ENCODE data around the gene ANKMY2.
"Not testable (repeated sequence)": the region's sequence is repeated elsewhere in the genome, so short reads cannot be mapped to it uniquely, and the experiment has no call there.

The ANKMY2 gene

DNA sequence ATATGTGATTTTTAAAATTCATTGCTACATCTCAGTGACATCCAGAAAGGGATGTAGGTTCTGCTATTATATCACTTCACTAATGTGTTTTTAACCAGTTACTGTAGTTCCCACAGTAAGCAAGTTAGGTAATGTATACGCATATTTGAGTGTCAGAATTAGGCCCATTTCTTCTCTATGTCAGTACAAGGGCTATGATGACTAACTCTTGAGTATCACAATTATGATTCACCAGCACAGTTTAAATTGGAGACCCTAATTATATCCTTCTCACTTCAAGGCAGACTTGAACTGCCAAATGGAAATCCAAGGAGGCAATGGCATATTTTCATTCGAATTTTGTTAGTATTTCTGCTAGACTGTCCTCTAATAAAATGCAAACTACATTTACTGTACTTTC, 24.0 kb upstream of the ANKMY2 start:
- TF ChIP-seq, protein P1, sequence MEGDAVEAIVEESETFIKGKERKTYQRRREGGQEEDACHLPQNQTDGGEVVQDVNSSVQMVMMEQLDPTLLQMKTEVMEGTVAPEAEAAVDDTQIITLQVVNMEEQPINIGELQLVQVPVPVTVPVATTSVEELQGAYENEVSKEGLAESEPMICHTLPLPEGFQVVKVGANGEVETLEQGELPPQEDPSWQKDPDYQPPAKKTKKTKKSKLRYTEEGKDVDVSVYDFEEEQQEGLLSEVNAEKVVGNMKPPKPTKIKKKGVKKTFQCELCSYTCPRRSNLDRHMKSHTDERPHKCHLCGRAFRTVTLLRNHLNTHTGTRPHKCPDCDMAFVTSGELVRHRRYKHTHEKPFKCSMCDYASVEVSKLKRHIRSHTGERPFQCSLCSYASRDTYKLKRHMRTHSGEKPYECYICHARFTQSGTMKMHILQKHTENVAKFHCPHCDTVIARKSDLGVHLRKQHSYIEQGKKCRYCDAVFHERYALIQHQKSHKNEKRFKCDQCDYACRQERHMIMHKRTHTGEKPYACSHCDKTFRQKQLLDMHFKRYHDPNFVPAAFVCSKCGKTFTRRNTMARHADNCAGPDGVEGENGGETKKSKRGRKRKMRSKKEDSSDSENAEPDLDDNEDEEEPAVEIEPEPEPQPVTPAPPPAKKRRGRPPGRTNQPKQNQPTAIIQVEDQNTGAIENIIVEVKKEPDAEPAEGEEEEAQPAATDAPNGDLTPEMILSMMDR (IDR thresholded peaks at IDR 0.05; ENCODE audit: low read length, missing control alignments) = no peak
- peak; percentile 47 for DNase-seq (ENCODE audit: low read depth)
- no peak overlapping the region for H3K4me3 ChIP-seq (replicated peaks; ENCODE audit: low read depth, low read length)

DNA sequence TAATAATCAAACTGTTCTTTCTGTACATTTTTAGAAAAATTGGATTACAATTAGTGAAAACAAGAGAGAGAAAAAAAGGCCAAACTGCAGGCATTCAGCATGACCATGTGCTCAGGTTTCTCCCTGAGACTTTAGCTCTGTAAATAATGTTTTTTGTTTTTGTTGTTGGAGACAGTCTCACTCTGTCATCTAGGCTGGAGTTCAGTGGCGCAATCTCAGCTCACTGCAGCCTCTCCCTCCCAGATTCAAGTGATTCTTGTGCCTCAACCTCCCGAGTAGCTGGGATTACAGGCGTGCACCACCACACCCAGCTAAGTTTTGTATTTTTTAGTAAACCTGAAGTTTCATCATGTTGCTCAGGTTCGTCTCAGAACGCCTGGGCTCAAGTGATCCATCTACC, 23.4 kb upstream of the ANKMY2 start:
- H3K4me3 ChIP-seq (replicated peaks; ENCODE audit: low read depth, low read length) = no peak overlapping the region
- TF ChIP-seq, protein P1 (IDR thresholded peaks at IDR 0.05; ENCODE audit: low read length, missing control alignments) = no peak
- DNase-seq (ENCODE audit: low read depth) = peak; percentile 69

DNA sequence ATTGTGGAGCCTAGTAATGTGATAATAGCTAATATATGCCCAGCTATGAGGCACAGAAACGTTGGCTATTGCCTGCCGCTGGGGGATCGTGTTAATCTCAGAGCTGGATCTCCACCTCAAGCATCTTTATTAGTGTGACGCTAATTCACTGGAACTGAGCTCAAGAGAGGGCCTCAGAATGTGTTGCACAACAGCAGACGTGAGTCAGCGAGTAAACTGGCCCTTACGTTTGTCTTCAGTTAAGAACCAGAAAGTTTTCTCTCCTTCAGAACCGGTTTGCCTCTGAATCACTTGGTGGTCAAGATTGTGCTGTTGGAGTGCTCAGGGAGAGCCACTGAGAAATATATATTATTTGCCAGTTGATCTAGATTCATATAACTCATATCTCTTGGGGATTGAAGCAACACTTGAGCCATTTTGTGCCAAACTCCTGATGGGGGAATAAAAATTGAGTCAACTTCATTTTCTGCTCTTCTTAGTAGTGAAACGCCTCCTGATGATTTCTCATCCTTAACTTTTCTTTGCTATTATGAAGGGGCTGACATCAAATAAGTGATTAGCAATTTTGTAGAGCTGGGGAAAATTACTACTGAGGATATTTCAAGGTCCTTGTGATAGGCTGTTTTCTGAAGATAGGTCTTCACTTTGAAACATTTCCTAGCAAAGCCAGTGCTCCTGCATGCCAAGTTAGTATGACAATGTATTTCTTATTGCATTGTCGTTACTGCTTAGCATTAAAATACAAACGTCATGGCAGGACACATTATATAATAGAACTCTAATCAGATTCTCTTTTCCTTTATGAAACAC, 22.7 kb upstream of the ANKMY2 start:
- TF ChIP-seq, protein P1 (IDR thresholded peaks at IDR 0.05; ENCODE audit: low read length, missing control alignments) = peak; percentile 29
- DNase-seq (ENCODE audit: low read depth) = peak; percentile 100
- H3K4me3 ChIP-seq (replicated peaks; ENCODE audit: low read depth, low read length) = no peak overlapping the region

DNA sequence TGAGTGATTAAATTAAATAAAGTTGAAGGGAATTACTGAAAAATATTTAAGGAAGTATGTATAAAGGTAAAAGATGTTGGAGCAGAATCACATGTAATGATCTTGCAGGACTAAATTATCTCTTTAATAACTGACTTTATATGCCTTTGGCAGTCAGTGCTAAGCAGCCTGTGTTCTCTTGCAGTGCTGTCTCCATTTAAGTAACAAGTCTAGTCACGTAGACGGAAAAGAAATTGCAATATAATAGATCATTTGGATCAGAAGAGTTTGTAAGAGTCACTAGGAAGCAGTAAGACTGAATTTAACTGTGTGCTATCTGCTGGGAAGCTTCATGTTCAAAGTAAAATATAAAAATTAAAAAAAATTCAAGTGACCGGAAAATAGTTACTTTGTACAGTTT, 21.8 kb upstream of the ANKMY2 start:
- no peak overlapping the region for H3K4me3 ChIP-seq (replicated peaks; ENCODE audit: low read depth, low read length)
- DNase-seq (ENCODE audit: low read depth) = no peak
- TF ChIP-seq, protein P1 (IDR thresholded peaks at IDR 0.05; ENCODE audit: low read length, missing control alignments) = no peak

DNA sequence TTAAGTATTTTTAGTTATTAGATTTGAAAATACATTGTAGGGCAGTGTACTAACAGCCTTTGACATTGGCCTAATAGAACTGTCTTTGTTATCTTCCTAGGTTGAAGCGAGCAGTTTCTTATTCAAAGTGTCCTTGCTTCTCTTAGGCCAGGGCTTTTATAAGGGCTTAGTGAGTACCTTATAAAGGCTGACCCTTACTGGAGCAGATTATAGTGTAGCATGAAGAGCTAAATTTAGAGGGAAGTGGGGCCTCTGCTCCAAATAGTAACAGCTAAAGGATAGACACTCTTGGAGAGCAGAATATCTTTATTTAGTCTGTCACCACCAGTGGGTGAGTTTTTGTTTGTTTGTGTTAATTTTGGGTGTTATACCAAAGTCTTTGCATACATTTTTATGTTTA, 16.4 kb upstream of the ANKMY2 start:
- TF ChIP-seq, protein P1 (IDR thresholded peaks at IDR 0.05; ENCODE audit: low read length, missing control alignments) = no peak
- DNase-seq (ENCODE audit: low read depth) = no peak

DNA sequence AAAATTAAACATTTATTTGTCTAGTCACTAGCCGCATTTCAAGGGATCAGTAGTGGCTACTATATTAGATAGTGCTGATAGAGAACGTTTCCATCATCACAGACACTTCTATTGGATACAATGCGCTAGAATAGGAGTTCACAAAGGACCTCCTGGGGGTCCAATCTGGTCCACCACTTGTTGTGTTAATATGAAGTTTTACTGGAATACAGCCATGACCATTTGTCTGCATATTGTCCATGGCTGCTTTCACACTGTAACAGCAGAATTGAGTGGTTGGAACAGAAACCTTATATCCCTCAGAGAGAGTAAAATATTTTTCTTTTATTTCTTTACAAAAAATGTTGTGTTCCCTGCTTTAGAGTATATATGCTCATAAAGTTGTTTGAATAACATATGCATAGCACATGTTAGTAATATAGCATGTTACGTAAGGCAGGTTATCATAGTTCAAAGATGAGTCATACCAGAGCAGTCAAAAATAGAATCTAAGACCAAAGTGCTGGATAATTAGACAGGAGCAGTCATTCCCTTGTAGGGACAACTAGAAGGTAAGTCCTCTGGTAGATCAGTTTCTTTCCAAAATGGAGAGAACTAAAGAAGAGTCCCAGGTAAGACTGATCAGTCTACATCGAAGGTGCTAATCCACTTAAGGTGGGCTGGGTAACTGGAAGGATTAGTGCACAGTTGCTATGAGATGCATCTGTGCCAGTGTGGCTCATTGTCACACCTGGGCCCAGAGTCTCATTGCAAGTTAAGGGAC, 15.3 kb upstream of the ANKMY2 start:
- peak; percentile 62 for DNase-seq (ENCODE audit: low read depth)
- TF ChIP-seq, protein P1 (IDR thresholded peaks at IDR 0.05; ENCODE audit: low read length, missing control alignments) = no peak
- H3K4me3 ChIP-seq (replicated peaks; ENCODE audit: low read depth, low read length) = no peak overlapping the region

More for the DNA sequence above, 16.4 kb upstream of the ANKMY2 start:
- no peak overlapping the region for H3K4me3 ChIP-seq (replicated peaks; ENCODE audit: low read depth, low read length)

DNA sequence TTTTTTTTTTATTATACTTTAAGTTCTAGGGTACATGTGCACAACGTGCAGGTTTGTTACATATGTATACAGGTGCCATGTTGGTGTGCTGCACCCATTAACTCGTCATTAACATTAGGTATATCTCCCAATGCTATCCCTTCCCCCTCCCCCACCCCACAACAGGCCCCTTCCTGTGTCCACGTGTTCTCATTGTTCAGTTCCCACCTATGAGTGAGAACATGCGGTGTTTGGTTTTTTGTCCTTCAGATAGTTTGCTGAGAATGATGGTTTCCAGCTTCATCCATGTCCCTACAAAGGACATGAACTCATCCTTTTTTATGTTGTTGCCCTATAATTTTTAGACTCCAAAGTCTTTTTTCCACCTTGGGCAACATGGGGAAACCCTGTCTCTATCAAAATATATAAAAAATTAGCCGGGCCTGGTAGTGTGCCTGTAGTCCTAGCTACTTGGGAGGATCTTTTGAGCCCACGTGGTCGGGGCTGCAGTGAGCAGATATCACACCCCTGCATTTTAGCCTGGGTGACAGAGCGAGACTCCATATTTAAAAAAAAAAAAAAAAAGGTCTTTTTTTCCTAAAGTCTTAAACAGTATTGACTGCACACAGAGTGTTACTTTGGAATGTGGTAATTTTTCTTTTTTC, 14.4 kb upstream of the ANKMY2 start:
- not testable (repeated sequence) for H3K4me3 ChIP-seq (replicated peaks; ENCODE audit: low read depth, low read length); DNase-seq (ENCODE audit: low read depth)
